ENCODE results near the gene LYSMD4.

GRCh38 chr15:99738021-99738847 is 5.0 kb upstream of the LYSMD4 start:
- TF ChIP-seq TAF1 (IDR thresholded peaks at IDR 0.05; ENCODE audit: borderline replicate concordance, low read depth, low read length) (no peak), POLR2AphosphoS5 (IDR thresholded peaks at IDR 0.05; ENCODE audit: low read depth, low read length) (no peak), POLR2A (IDR thresholded peaks at IDR 0.05; ENCODE audit: low read depth, low read length) (no peak)

All from GM12892 (cell line).